Measurements from ENCODE around the gene TF. TPM values are rescaled to one million over a fixed set of nuclear protein-coding genes. Genes with fewer than 3 reads are reported as not detected.
A peak's percentile ranks its signal among the peaks of the same experiment; 100 is the strongest.

TF gene
- polyA plus RNA-seq, 3 donors: 0.73 TPM; not detected in 2

- Mint-ChIP-seq H3K27ac (no peak overlapping the region), H3K36me3 (no peaks in the 10 kb centered on the region), H3K9me3 (peaks cover 0 to 13% (median 5%) of the 10 kb centered on the region in 7 donors), H3K4me1 (no peaks in the 10 kb centered on the region), H3K27me3 (ENCODE audit: low read depth in 3 of 3) (peaks cover 7 to 16% (median 12%) of the 10 kb centered on the region in 3 donors), H3K4me3 (no peak overlapping the region)
- no peak for TF ChIP-seq CTCF (IDR thresholded peaks at IDR 0.05)
- no peak overlapping the region for H3K9ac ChIP-seq (ENCODE audit: insufficient read depth, low read length, poor library complexity, severe bottlenecking)
- H3K9me3 ChIP-seq (replicated peaks in 1 of 2; ENCODE audit: control insufficient read depth in 1 of 2, insufficient read depth in 1 of 2, low read length in 2 of 2): peaks cover 0 to 7% of the 10 kb centered on the region in 2 donors
- no peak overlapping the region for H3K27ac ChIP-seq (ENCODE audit: low read depth in 1 of 2, low read length in 2 of 2)
- no peak overlapping the region for H3K4me3 ChIP-seq (replicated peaks in 1 of 3; ENCODE audit: low read depth in 2 of 3, low read length in 3 of 3)
- H3K4me2 ChIP-seq (replicated peaks; ENCODE audit: extremely low read depth, low read length, poor library complexity, severe bottlenecking): no peak overlapping the region
- peaks cover 0 to 2% of the 10 kb centered on the region in 2 donors for H3K27me3 ChIP-seq (ENCODE audit: control insufficient read depth in 2 of 2, insufficient read depth in 2 of 2, low read length in 2 of 2)
- intact Hi-C loops (cut with micrococcal nuclease): no loop called here
- H4K20me1 ChIP-seq (ENCODE audit: insufficient read depth, low read length): no peaks in the 10 kb centered on the region
- no peak for DNase-seq
- no peaks in the 10 kb centered on the region for H3K4me1 ChIP-seq (ENCODE audit: control insufficient read depth in 1 of 2, insufficient read depth in 2 of 2, low read length in 2 of 2)
- no peaks in the 10 kb centered on the region for H3K36me3 ChIP-seq (replicated peaks in 1 of 2; ENCODE audit: control insufficient read depth in 1 of 2, insufficient read depth in 2 of 2, low read length in 2 of 2)
- H2AFZ ChIP-seq (ENCODE audit: insufficient read depth, low read depth, low read length, poor library complexity, severe bottlenecking): no peak overlapping the region
- H3K79me2 ChIP-seq (ENCODE audit: insufficient read depth, low read length): no peaks in the 10 kb centered on the region
Measured at GRCh38 chr3:133781570-133781969, 35.4 kb downstream of the TF start.

- H3K4me3 ChIP-seq (replicated peaks in 1 of 3; ENCODE audit: low read depth in 2 of 3, low read length in 3 of 3): no peak overlapping the region
- no peak overlapping the region for H3K9ac ChIP-seq (ENCODE audit: insufficient read depth, low read length, poor library complexity, severe bottlenecking)
- intact Hi-C loops (cut with micrococcal nuclease): no loop called here
- no peaks in the 10 kb centered on the region for H3K4me1 ChIP-seq (ENCODE audit: control insufficient read depth in 1 of 2, insufficient read depth in 2 of 2, low read length in 2 of 2)
- H3K4me1 Mint-ChIP-seq: no peaks in the 10 kb centered on the region
- no peak for DNase-seq
- peaks cover 0 to 13% (median 5%) of the 10 kb centered on the region in 7 donors for H3K9me3 Mint-ChIP-seq
- peak overlapping the region in 1 of 2 donors; percentile 50 for H3K4me3 Mint-ChIP-seq
- no peaks in the 10 kb centered on the region for H4K20me1 ChIP-seq (ENCODE audit: insufficient read depth, low read length)
- H3K27ac ChIP-seq (ENCODE audit: low read depth in 1 of 2, low read length in 2 of 2): no peak overlapping the region
- H3K9me3 ChIP-seq (replicated peaks in 1 of 2; ENCODE audit: control insufficient read depth in 1 of 2, insufficient read depth in 1 of 2, low read length in 2 of 2): peaks cover 0 to 7% of the 10 kb centered on the region in 2 donors
- H3K36me3 Mint-ChIP-seq: no peaks in the 10 kb centered on the region
- H3K27ac Mint-ChIP-seq: no peak overlapping the region
- no peak overlapping the region for H2AFZ ChIP-seq (ENCODE audit: insufficient read depth, low read depth, low read length, poor library complexity, severe bottlenecking)
- H3K79me2 ChIP-seq (ENCODE audit: insufficient read depth, low read length): no peaks in the 10 kb centered on the region
- peaks cover 6 to 16% (median 7%) of the 10 kb centered on the region in 3 donors for H3K27me3 Mint-ChIP-seq (ENCODE audit: low read depth in 3 of 3)
- peaks cover 0 to 2% of the 10 kb centered on the region in 2 donors for H3K27me3 ChIP-seq (ENCODE audit: control insufficient read depth in 2 of 2, insufficient read depth in 2 of 2, low read length in 2 of 2)
- WGBS (ENCODE audit: insufficient coverage): no CpG with 5 or more reads among the region's 2 CpGs
- H3K36me3 ChIP-seq (replicated peaks in 1 of 2; ENCODE audit: control insufficient read depth in 1 of 2, insufficient read depth in 2 of 2, low read length in 2 of 2): no peaks in the 10 kb centered on the region
- no peak for TF ChIP-seq CTCF (IDR thresholded peaks at IDR 0.05)
- no peak overlapping the region for H3K4me2 ChIP-seq (replicated peaks; ENCODE audit: extremely low read depth, low read length, poor library complexity, severe bottlenecking)
Measured at GRCh38 chr3:133782454-133782853, 36.3 kb downstream of the TF start.

All from CD14-positive monocyte (primary cell).